HEK293T (cell line): Measurements from ENCODE around the gene SAMMSON.

Source experiments
- CTCF ChIA-PET: fragments of 350-600 bp; formaldehyde crosslinking; extraction: SDS; loops from one replicate; lab custom pipeline; 2021; ENCODE audit warnings: antibody characterized with exemption, inconsistent platforms; lab: Yijun Ruan, JAX
- POLR2A ChIA-PET: fragments of 350-600 bp; formaldehyde crosslinking; extraction: SDS; loops from one replicate; lab custom pipeline; 2020; ENCODE audit warnings: antibody characterized with exemption, inconsistent platforms; lab: Yijun Ruan, JAX
- DNase-seq: peaks from one replicate; pipeline ENCODE4 v3.0.0; 2012; ENCODE audit warnings: mixed read lengths; ENCODE audit errors: extremely low spot score
- SUZ12 ChIP-seq: fragments of 450-650 bp; IDR thresholded peaks from 2 replicates; pipeline ENCODE4 v1.6.1; 2016; ENCODE audit warnings: mild to moderate bottlenecking

Gene SAMMSON

DNA sequence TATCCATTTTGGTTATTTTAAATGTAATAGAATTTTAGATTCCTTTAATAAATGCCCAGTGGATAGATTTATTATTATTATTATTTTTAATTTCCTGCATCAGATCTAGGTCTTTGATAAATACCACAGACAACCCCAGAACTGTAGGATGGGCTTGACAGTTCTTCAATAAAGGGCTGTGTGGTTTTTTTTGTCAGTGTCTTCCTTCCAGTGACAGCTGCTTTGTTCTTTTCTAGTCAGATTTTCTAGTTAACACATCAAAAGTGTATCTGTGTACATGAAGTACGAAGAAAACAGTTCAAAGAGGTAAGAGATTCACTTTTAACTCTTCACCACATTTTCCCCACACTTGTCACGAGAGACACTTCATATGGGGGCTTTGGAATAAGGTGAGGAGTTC lies 120.3 kb downstream of the SAMMSON start:
- CTCF ChIA-PET: interaction anchor here (1.2 to 1.5 kb wide), 2 partner anchors 10 to 57 kb away, joined by 3 read pairs; no protein-coding TSS in a partner anchor

More for the DNA sequence above, 120.3 kb downstream of the SAMMSON start:
- POLR2A ChIA-PET: no interaction called here
- DNase-seq: no peak
- no peak for TF ChIP-seq SUZ12
